ENCODE data around the gene IL6. TPM values are rescaled to one million over a fixed set of nuclear protein-coding genes. Genes with fewer than 3 reads are reported as not detected.

IL6 gene
- total and polyA plus RNA-seq, 9 donors, result 0.18 to 0.44 (median 0.31) TPM; not detected in 2

- Histone ChIP-seq H3K27ac (ENCODE audit: low read length) (no peak overlapping the region), H3K4me3 (ENCODE audit: low read length) (no peak overlapping the region), H3K27me3 (ENCODE audit: control insufficient read depth, insufficient read depth, low read length) (no peaks in the 10 kb centered on the region), H3K4me1 (ENCODE audit: control insufficient read depth, insufficient read depth, low read length) (peaks cover 16% of the 10 kb centered on the region), H3K9me3 (replicated peaks; ENCODE audit: control insufficient read depth, low read depth, low read length) (no peaks in the 10 kb centered on the region), H3K36me3 (ENCODE audit: control insufficient read depth, insufficient read depth, low read length) (no peaks in the 10 kb centered on the region)
- DNase-seq, result no peak
- WGBS (ENCODE audit: insufficient coverage), result no CpG with 5 or more reads among the region's 4 CpGs
Measured at GRCh38 chr7:22715969-22716368, 11.0 kb upstream of the IL6 start.

- no peak overlapping the region for H3K4me3 ChIP-seq (ENCODE audit: low read length)
- H3K36me3 ChIP-seq (ENCODE audit: control insufficient read depth, insufficient read depth, low read length), result no peaks in the 10 kb centered on the region
- 72% methylated on average over 7 of the region's 7 CpGs for WGBS (ENCODE audit: insufficient coverage)
- H3K27ac ChIP-seq (ENCODE audit: low read length), result no peak overlapping the region
- H3K4me1 ChIP-seq (ENCODE audit: control insufficient read depth, insufficient read depth, low read length), result peaks cover 31% of the 10 kb centered on the region
- H3K27me3 ChIP-seq (ENCODE audit: control insufficient read depth, insufficient read depth, low read length), result no peaks in the 10 kb centered on the region
- H3K9me3 ChIP-seq (replicated peaks; ENCODE audit: control insufficient read depth, low read depth, low read length), result no peaks in the 10 kb centered on the region
- no peak for DNase-seq
Measured at GRCh38 chr7:22717760-22718159, 9.2 kb upstream of the IL6 start.

GRCh38 chr7:22718200-22718711 lies 8.7 kb upstream of the IL6 start:
- Histone ChIP-seq H3K4me3 (ENCODE audit: low read length) (no peak overlapping the region), H3K36me3 (ENCODE audit: control insufficient read depth, insufficient read depth, low read length) (no peaks in the 10 kb centered on the region), H3K9me3 (replicated peaks; ENCODE audit: control insufficient read depth, low read depth, low read length) (no peaks in the 10 kb centered on the region), H3K27ac (ENCODE audit: low read length) (no peak overlapping the region), H3K4me1 (ENCODE audit: control insufficient read depth, insufficient read depth, low read length) (peaks cover 36% of the 10 kb centered on the region), H3K27me3 (ENCODE audit: control insufficient read depth, insufficient read depth, low read length) (no peaks in the 10 kb centered on the region)
- DNase-seq, result peak; percentile 71
- 40% methylated on average over 2 of the region's 6 CpGs for WGBS (ENCODE audit: insufficient coverage)

GRCh38 chr7:22718911-22719420 lies 8.0 kb upstream of the IL6 start:
- Histone ChIP-seq H3K9me3 (replicated peaks; ENCODE audit: control insufficient read depth, low read depth, low read length) (no peaks in the 10 kb centered on the region), H3K36me3 (ENCODE audit: control insufficient read depth, insufficient read depth, low read length) (no peaks in the 10 kb centered on the region), H3K4me1 (ENCODE audit: control insufficient read depth, insufficient read depth, low read length) (peaks cover 43% of the 10 kb centered on the region), H3K4me3 (ENCODE audit: low read length) (no peak overlapping the region), H3K27me3 (ENCODE audit: control insufficient read depth, insufficient read depth, low read length) (no peaks in the 10 kb centered on the region), H3K27ac (ENCODE audit: low read length) (no peak overlapping the region)
- WGBS (ENCODE audit: insufficient coverage), result no CpG with 5 or more reads among the region's 1 CpG
- peak; percentile 62 for DNase-seq

DNA sequence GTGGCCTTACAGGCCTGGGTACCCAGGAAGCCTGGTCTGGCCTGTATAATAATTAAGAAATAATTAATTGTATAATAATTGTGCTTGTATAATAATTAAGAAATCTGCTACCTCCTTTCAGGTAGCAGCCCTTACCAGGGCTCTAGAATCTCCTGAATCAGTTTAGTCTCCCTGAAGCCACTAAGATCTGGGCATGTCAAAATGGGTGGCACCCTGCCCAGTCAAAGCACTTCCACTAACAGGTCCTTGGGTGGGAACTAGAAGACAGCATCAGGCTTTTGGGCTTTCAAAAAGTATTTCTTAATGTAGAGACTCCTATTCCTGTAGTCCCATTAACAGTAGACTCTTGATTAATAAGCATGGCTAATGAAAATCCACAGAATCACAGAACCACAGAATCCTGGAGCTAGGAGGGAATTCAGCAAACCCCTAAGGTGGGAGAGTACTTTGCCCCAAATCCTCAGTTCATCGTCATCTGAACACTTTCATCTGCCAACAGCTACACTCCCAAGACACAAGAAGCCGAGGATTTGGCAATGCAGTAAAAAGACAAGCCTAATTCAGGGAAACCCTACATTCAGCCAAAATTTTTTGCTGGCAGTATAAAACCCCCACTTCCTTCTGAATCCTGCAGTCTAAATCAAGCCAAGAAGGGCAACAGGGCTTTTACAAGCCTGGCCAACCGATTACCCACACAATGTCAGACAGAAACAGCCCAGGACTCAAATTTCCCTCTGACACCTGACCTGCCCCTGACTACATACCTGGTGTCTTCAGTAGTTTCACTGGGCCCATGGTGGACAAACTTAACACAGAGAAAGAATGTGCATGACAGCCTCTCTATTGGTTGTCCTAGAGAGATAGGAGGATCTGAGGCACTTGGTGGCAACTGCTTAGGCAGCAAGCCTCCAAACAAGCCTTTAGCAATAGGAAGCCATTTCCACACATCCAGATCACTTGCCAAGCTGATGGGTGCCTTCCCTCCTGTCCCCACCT lies 5.9 kb upstream of the IL6 start:
- no peak for DNase-seq
- Histone ChIP-seq H3K27ac (ENCODE audit: low read length) (no peak overlapping the region), H3K36me3 (ENCODE audit: control insufficient read depth, insufficient read depth, low read length) (no peaks in the 10 kb centered on the region), H3K27me3 (ENCODE audit: control insufficient read depth, insufficient read depth, low read length) (no peaks in the 10 kb centered on the region), H3K4me1 (ENCODE audit: control insufficient read depth, insufficient read depth, low read length) (peaks cover 61% of the 10 kb centered on the region), H3K4me3 (ENCODE audit: low read length) (no peak overlapping the region), H3K9me3 (replicated peaks; ENCODE audit: control insufficient read depth, low read depth, low read length) (no peaks in the 10 kb centered on the region)
- 9% methylated on average over 3 of the region's 3 CpGs for WGBS (ENCODE audit: insufficient coverage)

- Histone ChIP-seq H3K9me3 (replicated peaks; ENCODE audit: control insufficient read depth, low read depth, low read length) (no peaks in the 10 kb centered on the region), H3K27ac (ENCODE audit: low read length) (peak overlapping the region; percentile 59), H3K27me3 (ENCODE audit: control insufficient read depth, insufficient read depth, low read length) (no peaks in the 10 kb centered on the region), H3K36me3 (ENCODE audit: control insufficient read depth, insufficient read depth, low read length) (no peaks in the 10 kb centered on the region), H3K4me1 (ENCODE audit: control insufficient read depth, insufficient read depth, low read length) (peaks cover 74% of the 10 kb centered on the region), H3K4me3 (ENCODE audit: low read length) (no peak overlapping the region)
- WGBS (ENCODE audit: insufficient coverage), result 61% methylated on average over 3 of the region's 6 CpGs
- no peak for DNase-seq
Measured at GRCh38 chr7:22722536-22723180, 4.3 kb upstream of the IL6 start.

- H3K4me3 ChIP-seq (ENCODE audit: low read length), result no peak overlapping the region
- no peaks in the 10 kb centered on the region for H3K27me3 ChIP-seq (ENCODE audit: control insufficient read depth, insufficient read depth, low read length)
- H3K36me3 ChIP-seq (ENCODE audit: control insufficient read depth, insufficient read depth, low read length), result no peaks in the 10 kb centered on the region
- H3K9me3 ChIP-seq (replicated peaks; ENCODE audit: control insufficient read depth, low read depth, low read length), result no peaks in the 10 kb centered on the region
- H3K4me1 ChIP-seq (ENCODE audit: control insufficient read depth, insufficient read depth, low read length), result peaks cover 73% of the 10 kb centered on the region
- DNase-seq, result peak; percentile 76
- WGBS (ENCODE audit: insufficient coverage), result 6% methylated on average over 2 of the region's 2 CpGs
- peak overlapping the region; percentile 59 for H3K27ac ChIP-seq (ENCODE audit: low read length)
Measured at GRCh38 chr7:22723181-22723601, 3.8 kb upstream of the IL6 start.

GRCh38 chr7:22723637-22724036 lies 3.4 kb upstream of the IL6 start:
- no peaks in the 10 kb centered on the region for H3K36me3 ChIP-seq (ENCODE audit: control insufficient read depth, insufficient read depth, low read length)
- WGBS (ENCODE audit: insufficient coverage), result 75% methylated on average over 1 of the region's 4 CpGs
- no peaks in the 10 kb centered on the region for H3K9me3 ChIP-seq (replicated peaks; ENCODE audit: control insufficient read depth, low read depth, low read length)
- peak overlapping the region; percentile 59 for H3K27ac ChIP-seq (ENCODE audit: low read length)
- H3K4me1 ChIP-seq (ENCODE audit: control insufficient read depth, insufficient read depth, low read length), result peaks cover 69% of the 10 kb centered on the region
- H3K4me3 ChIP-seq (ENCODE audit: low read length), result no peak overlapping the region
- DNase-seq, result peak; percentile 36
- H3K27me3 ChIP-seq (ENCODE audit: control insufficient read depth, insufficient read depth, low read length), result no peaks in the 10 kb centered on the region

- peak; percentile 76 for DNase-seq
- peaks cover 68% of the 10 kb centered on the region for H3K4me1 ChIP-seq (ENCODE audit: control insufficient read depth, insufficient read depth, low read length)
Measured at GRCh38 chr7:22724861-22725260, 2.1 kb upstream of the IL6 start.

GRCh38 chr7:22725585-22725984 lies 1.4 kb upstream of the IL6 start:
- no peaks in the 10 kb centered on the region for H3K36me3 ChIP-seq (ENCODE audit: control insufficient read depth, insufficient read depth, low read length)
- peaks cover 65% of the 10 kb centered on the region for H3K4me1 ChIP-seq (ENCODE audit: control insufficient read depth, insufficient read depth, low read length)
- 20% methylated on average over 2 of the region's 9 CpGs for WGBS (ENCODE audit: insufficient coverage)
- H3K27ac ChIP-seq (ENCODE audit: low read length), result no peak overlapping the region
- no peak overlapping the region for H3K4me3 ChIP-seq (ENCODE audit: low read length)
- peak; percentile 86 for DNase-seq
- H3K9me3 ChIP-seq (replicated peaks; ENCODE audit: control insufficient read depth, low read depth, low read length), result no peaks in the 10 kb centered on the region
- H3K27me3 ChIP-seq (ENCODE audit: control insufficient read depth, insufficient read depth, low read length), result no peaks in the 10 kb centered on the region

More at GRCh38 chr7:22724861-22725260, 2.1 kb upstream of the IL6 start:
- Histone ChIP-seq H3K4me3 (ENCODE audit: low read length) (no peak overlapping the region), H3K27me3 (ENCODE audit: control insufficient read depth, insufficient read depth, low read length) (no peaks in the 10 kb centered on the region), H3K9me3 (replicated peaks; ENCODE audit: control insufficient read depth, low read depth, low read length) (no peaks in the 10 kb centered on the region), H3K27ac (ENCODE audit: low read length) (no peak overlapping the region), H3K36me3 (ENCODE audit: control insufficient read depth, insufficient read depth, low read length) (no peaks in the 10 kb centered on the region)
- no CpG with 5 or more reads among the region's 6 CpGs for WGBS (ENCODE audit: insufficient coverage)
